Mesenchymal stem cell (in vitro differentiated cells and primary cell): ENCODE measurements around the gene HOXA3.

Experiments used
- DNase-seq: peaks from one replicate; pipeline ENCODE4 v3.0.0-alpha.2; 2013
- H2AFZ ChIP-seq: one replicate; pipeline ENCODE4 v1.6.1; 2013; ENCODE audit warnings: low read depth, mild to moderate bottlenecking, control low read depth, inconsistent platforms, low read length, moderate library complexity
- H2AK5ac ChIP-seq: 2 replicates; pipeline ENCODE4 v1.6.1; 2013; ENCODE audit warnings: low read length, moderate library complexity, mild to moderate bottlenecking, inconsistent platforms; ENCODE audit not compliant: severe bottlenecking
- H2BK120ac ChIP-seq: one replicate; pipeline ENCODE4 v1.6.1; 2013; ENCODE audit warnings: low read depth, mild to moderate bottlenecking, inconsistent platforms, low read length, moderate library complexity
- H2BK12ac ChIP-seq, 2 experiments: one replicate each; pipeline ENCODE4 v1.6.1; 2013; ENCODE audit warnings: inconsistent platforms in 2 of 2, low read length in 2 of 2, mild to moderate bottlenecking in 2 of 2, moderate library complexity in 2 of 2, control low read depth in 1 of 2
- H2BK15ac ChIP-seq: one replicate; pipeline ENCODE4 v1.6.1; 2013; ENCODE audit warnings: mild to moderate bottlenecking, low read depth, inconsistent platforms; ENCODE audit not compliant: poor library complexity, severe bottlenecking
- H2BK5ac ChIP-seq: 2 replicates; pipeline ENCODE4 v1.6.1; 2013; ENCODE audit warnings: low read depth, mild to moderate bottlenecking, low read length, control low read depth, inconsistent platforms; ENCODE audit not compliant: poor library complexity, severe bottlenecking
- H3K14ac ChIP-seq, 2 experiments: one replicate each; pipeline ENCODE4 v1.6.1; 2013; ENCODE audit warnings: inconsistent platforms in 2 of 2, low read length in 2 of 2, control low read depth in 1 of 2, mild to moderate bottlenecking in 1 of 2, moderate library complexity in 1 of 2
- H3K18ac ChIP-seq, 2 experiments: one replicate each; pipeline ENCODE4 v1.6.1; 2013; ENCODE audit warnings: inconsistent platforms in 2 of 2, low read length in 2 of 2, control low read depth in 1 of 2, low read depth in 1 of 2, mild to moderate bottlenecking in 1 of 2
- H3K23ac ChIP-seq, 2 experiments: one replicate each; pipeline ENCODE4 v1.6.1; 2013; ENCODE audit warnings: inconsistent platforms in 2 of 2, low read length in 2 of 2, mild to moderate bottlenecking in 2 of 2, moderate library complexity in 2 of 2, control low read depth in 1 of 2
- H3K27ac ChIP-seq: 2 replicates; pipeline ENCODE4 v1.5.1; 2013; ENCODE audit warnings: mild to moderate bottlenecking, moderate library complexity, low read length, control low read depth, inconsistent platforms; ENCODE audit not compliant: poor library complexity, severe bottlenecking
- H3K27me3 ChIP-seq, 2 experiments: 2 replicates each; pipeline versions ENCODE4 v1.6.1 to v1.7.0; 2013; ENCODE audit warnings: low read length in 2 of 2, mild to moderate bottlenecking in 2 of 2, moderate library complexity in 2 of 2, control low read depth in 1 of 2, inconsistent platforms in 1 of 2; ENCODE audit not compliant: control insufficient read depth in 1 of 2, insufficient read depth in 1 of 2
- H3K36me3 ChIP-seq, 2 experiments: 2 replicates each; pipeline versions ENCODE4 v1.6.1 to v1.7.0; 2013; ENCODE audit warnings: low read length in 2 of 2, control low read depth in 1 of 2, inconsistent platforms in 1 of 2, low read depth in 1 of 2, mild to moderate bottlenecking in 1 of 2; ENCODE audit not compliant: insufficient read depth in 2 of 2, control insufficient read depth in 1 of 2
- H3K4ac ChIP-seq, 2 experiments: one replicate each; pipeline ENCODE4 v1.6.1; 2013; ENCODE audit warnings: inconsistent platforms in 2 of 2, low read length in 2 of 2, mild to moderate bottlenecking in 2 of 2, moderate library complexity in 2 of 2, control low read depth in 1 of 2, low read depth in 1 of 2
- H3K4me1 ChIP-seq: 2 replicates; pipeline ENCODE4 v1.6.1; 2013; ENCODE audit warnings: low read depth, low read length, control low read depth; ENCODE audit not compliant: control insufficient read depth, insufficient read depth
- H3K4me2 ChIP-seq: 2 replicates; pipeline ENCODE4 v1.6.1; 2013; ENCODE audit warnings: low read length, mild to moderate bottlenecking, inconsistent platforms; ENCODE audit not compliant: poor library complexity, severe bottlenecking
- H3K4me3 ChIP-seq, 2 experiments: 2 replicates each; pipeline versions ENCODE4 v1.5.1 to v1.7.0; 2013; ENCODE audit warnings: low read length in 2 of 2, mild to moderate bottlenecking in 2 of 2, control low read depth in 1 of 2, low read depth in 1 of 2; ENCODE audit not compliant: insufficient read depth in 1 of 2
- H3K79me1 ChIP-seq: replicated peaks from 2 replicates; pipeline ENCODE4 v1.6.1; 2013; ENCODE audit warnings: mild to moderate bottlenecking, control low read depth, low read length, inconsistent platforms; ENCODE audit not compliant: poor library complexity, severe bottlenecking
- H3K9ac ChIP-seq: 2 replicates; pipeline ENCODE4 v1.7.0; 2013; ENCODE audit warnings: mild to moderate bottlenecking, low read length, moderate library complexity
- H3K9me3 ChIP-seq: 2 replicates; pipeline ENCODE4 v1.7.0; 2013; ENCODE audit warnings: mild to moderate bottlenecking, low read length; ENCODE audit not compliant: control insufficient read depth
- H4K8ac ChIP-seq: one replicate; pipeline ENCODE4 v1.6.1; 2013; ENCODE audit warnings: inconsistent platforms, mild to moderate bottlenecking, low read length, moderate library complexity
- H4K91ac ChIP-seq: one replicate; pipeline ENCODE4 v1.6.1; 2013; ENCODE audit warnings: mild to moderate bottlenecking, low read length, inconsistent platforms
- WGBS: methylation state at CpG from one replicate; pipeline ENCODE4 v1.1.7; 2013; ENCODE audit warnings: mixed read lengths; 5-methylcytosine and 5-hydroxymethylcytosine counted together

The HOXA3 gene

GRCh38 chr7:27122077-27122910 is 30.1 kb downstream of the HOXA3 start:
- Histone ChIP-seq H2BK5ac (peak overlapping the region; percentile 99), H2AK5ac (peak overlapping the region; percentile 91), H3K4ac (no peak overlapping the region), H3K79me1 (no peaks in the 10 kb centered on the region), H3K4me2 (peak overlapping the region; percentile 86), H2BK15ac (no peak overlapping the region), H3K14ac (peak overlapping the region in 1 of 2 experiments; percentile 22), H3K9me3 (no peaks in the 10 kb centered on the region), H3K4me1 (peaks cover 16% of the 10 kb centered on the region), H3K27ac (peak overlapping the region; percentile 99), H3K36me3 (peaks cover 15 to 55% of the 10 kb centered on the region in 2 experiments), H4K8ac (peak overlapping the region; percentile 79), H3K27me3 (no peaks in the 10 kb centered on the region), H4K91ac (no peak overlapping the region), H2BK120ac (no peak overlapping the region), H3K18ac (no peak overlapping the region), H3K4me3 (peak overlapping the region; percentile 18 to 78), H3K23ac (no peak overlapping the region), H2AFZ (no peak overlapping the region), H2BK12ac (no peak overlapping the region), H3K9ac (peak overlapping the region; percentile 62)
- DNase-seq: no peak
- WGBS: 10% methylated on average over 37 of the region's 42 CpGs

- H3K9ac ChIP-seq: peak overlapping the region; percentile 62
- H3K36me3 ChIP-seq: peaks cover 19 to 55% of the 10 kb centered on the region in 2 experiments
- no peak overlapping the region for H3K14ac ChIP-seq
- no peaks in the 10 kb centered on the region for H3K27me3 ChIP-seq
- no peak overlapping the region for H4K8ac ChIP-seq
- no peak overlapping the region for H2BK12ac ChIP-seq
- peak overlapping the region; percentile 99 for H3K27ac ChIP-seq
- no peaks in the 10 kb centered on the region for H3K9me3 ChIP-seq
- peak overlapping the region; percentile 99 for H2BK5ac ChIP-seq
- WGBS: 57% methylated on average over 7 of the region's 7 CpGs
- H3K23ac ChIP-seq: no peak overlapping the region
- no peak overlapping the region for H2AFZ ChIP-seq
- no peak overlapping the region for H3K18ac ChIP-seq
- peak overlapping the region; percentile 18 to 78 for H3K4me3 ChIP-seq
- H4K91ac ChIP-seq: no peak overlapping the region
- no peak overlapping the region for H3K4ac ChIP-seq
- H2BK15ac ChIP-seq: no peak overlapping the region
- no peaks in the 10 kb centered on the region for H3K79me1 ChIP-seq
- peak overlapping the region; percentile 86 for H3K4me2 ChIP-seq
- peak overlapping the region; percentile 64 for H2AK5ac ChIP-seq
- no peak overlapping the region for H2BK120ac ChIP-seq
- peaks cover 16% of the 10 kb centered on the region for H3K4me1 ChIP-seq
- no peak for DNase-seq
These were observed 30.7 kb downstream of the HOXA3 start for GRCh38 chr7:27121684-27122076.

DNA sequence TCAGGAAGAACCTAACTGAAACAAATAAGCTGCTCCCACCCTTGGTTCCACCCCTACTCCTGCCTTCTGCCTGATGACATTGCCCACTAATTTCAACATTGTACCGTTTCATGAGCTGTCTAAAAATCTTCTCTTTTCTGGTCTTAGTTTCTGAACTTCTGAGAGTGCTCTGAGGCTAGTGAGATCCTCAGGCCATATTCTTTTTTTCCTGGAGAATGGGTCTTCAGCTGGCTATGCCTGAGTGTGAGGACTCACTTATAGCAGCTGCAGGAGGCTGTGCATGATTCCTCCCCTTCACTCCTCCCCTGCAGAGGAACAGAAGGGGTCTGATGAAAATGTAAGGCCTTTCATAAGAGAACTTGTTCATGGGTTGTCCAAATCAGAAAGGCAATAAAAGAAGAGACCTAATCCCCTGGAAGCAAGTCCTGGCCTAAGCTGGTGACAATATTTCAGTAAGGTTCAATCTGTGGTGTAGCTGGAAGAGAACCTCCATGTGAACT is 32.9 kb downstream of the HOXA3 start:
- Histone ChIP-seq H2AK5ac (peak overlapping the region; percentile 95), H2BK12ac (no peak overlapping the region), H2AFZ (no peak overlapping the region), H3K4ac (no peak overlapping the region), H3K9me3 (no peaks in the 10 kb centered on the region), H3K23ac (no peak overlapping the region), H3K18ac (no peak overlapping the region), H2BK120ac (no peak overlapping the region), H3K4me2 (peak overlapping the region; percentile 50), H3K9ac (no peak overlapping the region), H3K4me3 (no peak overlapping the region), H4K91ac (no peak overlapping the region), H3K36me3 (peaks cover 25 to 47% of the 10 kb centered on the region in 2 experiments), H3K79me1 (no peaks in the 10 kb centered on the region), H3K27ac (peak overlapping the region; percentile 99), H3K14ac (no peak overlapping the region), H2BK15ac (no peak overlapping the region), H3K4me1 (peaks cover 5% of the 10 kb centered on the region), H4K8ac (no peak overlapping the region), H2BK5ac (peak overlapping the region; percentile 84), H3K27me3 (no peaks in the 10 kb centered on the region)
- no peak for DNase-seq
- WGBS: 80% methylated on average over 1 of the region's 1 CpG

- Histone ChIP-seq H3K4me3 (peak overlapping the region; percentile 14 to 69), H3K27me3 (no peaks in the 10 kb centered on the region), H2AK5ac (peak overlapping the region; percentile 93), H2BK12ac (peak overlapping the region in 1 of 2 experiments; percentile 42), H3K18ac (no peak overlapping the region), H2BK15ac (no peak overlapping the region), H3K79me1 (no peaks in the 10 kb centered on the region), H3K23ac (no peak overlapping the region), H3K4ac (no peak overlapping the region), H2BK5ac (no peak overlapping the region), H4K8ac (no peak overlapping the region), H4K91ac (no peak overlapping the region), H2AFZ (no peak overlapping the region), H3K9ac (peak overlapping the region; percentile 78), H3K4me1 (peaks cover 5% of the 10 kb centered on the region), H3K27ac (peak overlapping the region; percentile 99), H3K14ac (no peak overlapping the region), H3K4me2 (peak overlapping the region; percentile 91), H3K36me3 (peaks cover 22 to 40% of the 10 kb centered on the region in 2 experiments), H3K9me3 (no peaks in the 10 kb centered on the region), H2BK120ac (no peak overlapping the region)
- 9% methylated on average over 1 of the region's 3 CpGs for WGBS
- no peak for DNase-seq
These were observed 33.8 kb downstream of the HOXA3 start for GRCh38 chr7:27118580-27118979.
